H9 (cell line): Measurements from ENCODE around the gene KLHL21. TPM values are rescaled to one million over a fixed set of nuclear protein-coding genes. Genes with fewer than 3 reads are reported as not detected.
A peak's percentile ranks its signal among the peaks of the same experiment; 100 is the strongest.

Source experiments
- DNase-seq: peaks from one replicate; pipeline ENCODE4 v3.0.0-alpha.2; 2017
- H2AFZ ChIP-seq: one replicate; pipeline ENCODE4 v1.6.1; 2013; ENCODE audit warnings: mild to moderate bottlenecking, low read length, control low read depth, moderate library complexity
- H2AK5ac ChIP-seq: 2 replicates; pipeline ENCODE4 v1.6.1; 2013; ENCODE audit warnings: low read length, control low read depth, mixed read lengths; ENCODE audit not compliant: insufficient read length
- H2BK120ac ChIP-seq: one replicate; pipeline ENCODE4 v1.6.1; 2013; ENCODE audit warnings: low read depth, mild to moderate bottlenecking, low read length, control low read depth, inconsistent platforms; ENCODE audit not compliant: poor library complexity, severe bottlenecking
- H2BK12ac ChIP-seq: 2 replicates; pipeline ENCODE4 v1.6.1; 2013; ENCODE audit warnings: low read length, control low read depth, mixed read lengths, low read depth; ENCODE audit not compliant: insufficient read length
- H2BK15ac ChIP-seq: 2 replicates; pipeline ENCODE4 v1.6.1; 2013; ENCODE audit warnings: low read depth, low read length, control low read depth
- H2BK20ac ChIP-seq: one replicate; pipeline ENCODE4 v1.6.1; 2013; ENCODE audit warnings: low read depth, mild to moderate bottlenecking, low read length, control low read depth, inconsistent platforms; ENCODE audit not compliant: poor library complexity, severe bottlenecking
- H2BK5ac ChIP-seq: 2 replicates; pipeline ENCODE4 v1.6.1; 2013; ENCODE audit warnings: low read length, control low read depth, mixed read lengths; ENCODE audit not compliant: insufficient read length
- H3K14ac ChIP-seq: 2 replicates; pipeline ENCODE4 v1.6.1; 2013; ENCODE audit warnings: low read length, control low read depth; ENCODE audit not compliant: insufficient read depth
- H3K18ac ChIP-seq: 2 replicates; pipeline ENCODE4 v1.6.1; 2013; ENCODE audit warnings: low read depth, mild to moderate bottlenecking, mixed read lengths, low read length, control low read depth; ENCODE audit not compliant: insufficient read length
- H3K23ac ChIP-seq: 2 replicates; pipeline ENCODE4 v1.6.1; 2013; ENCODE audit warnings: low read length, control low read depth, mixed read lengths, low read depth; ENCODE audit not compliant: insufficient read length
- H3K23me2 ChIP-seq: 2 replicates; pipeline ENCODE4 v1.6.1; 2013; ENCODE audit warnings: low read depth, mild to moderate bottlenecking, mixed read lengths, low read length, control low read depth; ENCODE audit not compliant: insufficient read length, poor library complexity, severe bottlenecking
- H3K27ac ChIP-seq: 2 replicates; pipeline ENCODE4 v1.5.1; 2013; ENCODE audit warnings: low read length, control low read depth, mixed read lengths, low read depth; ENCODE audit not compliant: insufficient read length
- H3K27me3 ChIP-seq: 2 replicates; pipeline ENCODE4 v1.6.1; 2013; ENCODE audit warnings: low read length, control low read depth, inconsistent platforms; ENCODE audit not compliant: insufficient read depth
- H3K4ac ChIP-seq: 2 replicates; pipeline ENCODE4 v1.6.1; 2013; ENCODE audit warnings: low read depth, mild to moderate bottlenecking, control low read depth, inconsistent platforms, low read length, moderate library complexity
- H3K4me1 ChIP-seq: 2 replicates; pipeline ENCODE4 v1.6.1; 2013; ENCODE audit warnings: low read length, control low read depth, inconsistent platforms; ENCODE audit not compliant: insufficient read depth
- H3K4me2 ChIP-seq: 2 replicates; pipeline ENCODE4 v1.6.1; 2013; ENCODE audit warnings: low read length, control low read depth, mixed read lengths; ENCODE audit not compliant: insufficient read length, insufficient read depth
- H3K56ac ChIP-seq: 2 replicates; pipeline ENCODE4 v1.6.1; 2013; ENCODE audit warnings: low read depth, mild to moderate bottlenecking, mixed read lengths, low read length, control low read depth; ENCODE audit not compliant: insufficient read length
- H3K79me1 ChIP-seq: 2 replicates; pipeline ENCODE4 v1.6.1; 2013; ENCODE audit warnings: low read depth, mild to moderate bottlenecking, moderate library complexity, low read length, control low read depth, inconsistent platforms; ENCODE audit not compliant: insufficient read depth, poor library complexity, severe bottlenecking
- H3K79me2 ChIP-seq: 2 replicates; pipeline ENCODE4 v1.6.1; 2013; ENCODE audit warnings: low read length, control low read depth, inconsistent platforms; ENCODE audit not compliant: insufficient read depth
- H3K9ac ChIP-seq: 2 replicates; pipeline ENCODE4 v1.6.1; 2013; ENCODE audit warnings: low read length, control low read depth, mixed read lengths; ENCODE audit not compliant: insufficient read length; ENCODE audit errors: extremely low read depth
- H3K9me3 ChIP-seq: one replicate; pipeline ENCODE4 v1.6.1; 2013; ENCODE audit warnings: low read depth, low read length, inconsistent platforms; ENCODE audit not compliant: control insufficient read depth
- H3T11ph ChIP-seq: one replicate; pipeline ENCODE4 v1.6.1; 2013; ENCODE audit warnings: mild to moderate bottlenecking, low read length, control low read depth, inconsistent platforms
- H4K20me1 ChIP-seq: one replicate; pipeline ENCODE4 v1.6.1; 2013; ENCODE audit not compliant: control insufficient read depth, insufficient read length, insufficient read depth
- H4K5ac ChIP-seq: 2 replicates; pipeline ENCODE4 v1.6.1; 2013; ENCODE audit warnings: low read depth, mild to moderate bottlenecking, mixed read lengths, low read length, control low read depth; ENCODE audit not compliant: insufficient read length
- H4K8ac ChIP-seq: replicated peaks from 2 replicates; pipeline ENCODE4 v1.6.1; 2013; ENCODE audit warnings: low read length, control low read depth, mixed read lengths, low read depth; ENCODE audit not compliant: insufficient read length
- H4K91ac ChIP-seq: 2 replicates; pipeline ENCODE4 v1.6.1; 2013; ENCODE audit warnings: low read depth, mild to moderate bottlenecking, moderate library complexity, mixed read lengths, low read length, control low read depth; ENCODE audit not compliant: insufficient read length
- H3K27ac Mint-ChIP-seq, 3 experiments: 2 replicates in 2 of 3; 3 replicates in 1 of 3; pipeline ENCODE4 v1.8.0; 2020 to 2021; ENCODE audit warnings: mixed read lengths in 3 of 3, mild to moderate bottlenecking in 1 of 3, moderate library complexity in 1 of 3
- H3K27me3 Mint-ChIP-seq: 2 replicates; pipeline ENCODE4 v1.8.0; 2021; ENCODE audit warnings: low read depth, mild to moderate bottlenecking, moderate library complexity, mixed read lengths
- H3K36me3 Mint-ChIP-seq, 3 experiments: 2 replicates in 2 of 3; 3 replicates in 1 of 3; pipeline ENCODE4 v1.8.0; 2020 to 2021; ENCODE audit warnings: low read depth in 3 of 3, mixed read lengths in 3 of 3; ENCODE audit not compliant: insufficient read depth in 1 of 3
- H3K4me1 Mint-ChIP-seq, 2 experiments: 2 replicates each; pipeline ENCODE4 v1.8.0; 2020; ENCODE audit warnings: mixed read lengths in 2 of 2
- H3K4me3 Mint-ChIP-seq, 2 experiments: 2 replicates in 1 of 2; 3 replicates in 1 of 2; pipeline ENCODE4 v1.8.0; 2020 to 2021; ENCODE audit warnings: mild to moderate bottlenecking in 2 of 2, mixed read lengths in 2 of 2, moderate library complexity in 1 of 2
- H3K9me3 Mint-ChIP-seq, 2 experiments: 2 replicates in 1 of 2; 3 replicates in 1 of 2; pipeline ENCODE4 v1.8.0; 2020; ENCODE audit warnings: mild to moderate bottlenecking in 2 of 2, mixed read lengths in 2 of 2, moderate library complexity in 1 of 2
- WGBS: extraction: QIAGEN DNeasy Blood & Tissue Kit; methylation state at CpG from one replicate; pipeline ENCODE4 v1.1.7; 2013; ENCODE audit warnings: missing lambda C conversion rate, low lambda C conversion rate, mixed read lengths; ENCODE audit not compliant: insufficient read length; ENCODE audit errors: extremely low coverage; 5-methylcytosine and 5-hydroxymethylcytosine counted together
- total RNA-seq: library from RNA; stranded (reverse); gene quantifications from 2 replicates; pipeline ENCODE4 v1.2.1, GENCODE V29; 2021
- TF ChIP-seq, protein P1 (sequence below): fragments of 200-600 bp; sonication (generic); conservative IDR thresholded peaks from 3 replicates; pipeline ENCODE4 v1.8.0; 2021; ENCODE audit warnings: antibody characterized with exemption, mild to moderate bottlenecking

The KLHL21 gene
- total RNA-seq, 1 experiment from 2014 or later, result 31.9 TPM

DNA sequence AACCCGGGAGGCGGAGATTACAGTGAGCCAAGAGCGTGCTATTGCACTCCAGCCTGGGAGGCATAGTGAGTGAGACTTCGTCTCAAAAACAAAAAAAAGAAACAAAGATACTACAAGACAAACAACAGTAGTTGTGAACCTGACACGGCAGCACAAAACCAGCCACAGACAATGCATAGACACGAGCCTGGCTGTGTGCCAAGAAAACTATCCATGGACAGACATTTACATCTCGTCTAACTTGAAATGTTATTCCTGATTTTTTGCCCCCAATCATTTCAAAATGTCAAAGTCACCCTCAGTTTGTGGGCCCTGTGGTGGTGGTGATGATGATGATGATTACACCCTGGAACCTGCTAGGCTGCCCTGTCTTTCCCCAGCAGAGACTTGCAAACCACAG lies 6.3 kb downstream of the KLHL21 start:
- H3K27ac ChIP-seq, result no peak overlapping the region
- no peaks in the 10 kb centered on the region for H3K9me3 ChIP-seq
- no peak overlapping the region for H3K18ac ChIP-seq
- no peak overlapping the region for H2BK15ac ChIP-seq
- H3K56ac ChIP-seq, result no peak overlapping the region
- no peak overlapping the region for H2BK20ac ChIP-seq
- no peaks in the 10 kb centered on the region for H3K27me3 Mint-ChIP-seq
- no peaks in the 10 kb centered on the region for H3K9me3 Mint-ChIP-seq
- H2AFZ ChIP-seq, result no peak overlapping the region
- H3K4me2 ChIP-seq, result no peak overlapping the region
- H3K4me3 Mint-ChIP-seq, result no peak overlapping the region
- no peak overlapping the region for H2BK12ac ChIP-seq
- no peak for DNase-seq
- no peak overlapping the region for H2BK5ac ChIP-seq
- no peak overlapping the region for H4K8ac ChIP-seq
- H3K27ac Mint-ChIP-seq, result peak overlapping the region in 1 of 3 experiments; percentile 72; a peak in 2 of 7 replicates
- H3K4me1 Mint-ChIP-seq, result peaks cover 16 to 18% of the 10 kb centered on the region in 2 experiments
- peaks cover 2% of the 10 kb centered on the region for H4K20me1 ChIP-seq
- no peak overlapping the region for H3K4ac ChIP-seq
- no peaks in the 10 kb centered on the region for H3K79me1 ChIP-seq
- H3K27me3 ChIP-seq, result no peaks in the 10 kb centered on the region
- no peak overlapping the region for H4K5ac ChIP-seq
- H3K9ac ChIP-seq, result no peak overlapping the region
- no peak overlapping the region for H3T11ph ChIP-seq
- H2AK5ac ChIP-seq, result no peak overlapping the region
- no peaks in the 10 kb centered on the region for H3K4me1 ChIP-seq
- no peak overlapping the region for H3K14ac ChIP-seq
- peaks cover 13% of the 10 kb centered on the region; the same call in 1 of the 2 replicates for H3K79me2 ChIP-seq
- peaks cover 7% of the 10 kb centered on the region for H3K23me2 ChIP-seq
- H4K91ac ChIP-seq, result no peak overlapping the region
- WGBS, result no CpG with 5 or more reads among the region's 7 CpGs
- TF ChIP-seq, protein P1, sequence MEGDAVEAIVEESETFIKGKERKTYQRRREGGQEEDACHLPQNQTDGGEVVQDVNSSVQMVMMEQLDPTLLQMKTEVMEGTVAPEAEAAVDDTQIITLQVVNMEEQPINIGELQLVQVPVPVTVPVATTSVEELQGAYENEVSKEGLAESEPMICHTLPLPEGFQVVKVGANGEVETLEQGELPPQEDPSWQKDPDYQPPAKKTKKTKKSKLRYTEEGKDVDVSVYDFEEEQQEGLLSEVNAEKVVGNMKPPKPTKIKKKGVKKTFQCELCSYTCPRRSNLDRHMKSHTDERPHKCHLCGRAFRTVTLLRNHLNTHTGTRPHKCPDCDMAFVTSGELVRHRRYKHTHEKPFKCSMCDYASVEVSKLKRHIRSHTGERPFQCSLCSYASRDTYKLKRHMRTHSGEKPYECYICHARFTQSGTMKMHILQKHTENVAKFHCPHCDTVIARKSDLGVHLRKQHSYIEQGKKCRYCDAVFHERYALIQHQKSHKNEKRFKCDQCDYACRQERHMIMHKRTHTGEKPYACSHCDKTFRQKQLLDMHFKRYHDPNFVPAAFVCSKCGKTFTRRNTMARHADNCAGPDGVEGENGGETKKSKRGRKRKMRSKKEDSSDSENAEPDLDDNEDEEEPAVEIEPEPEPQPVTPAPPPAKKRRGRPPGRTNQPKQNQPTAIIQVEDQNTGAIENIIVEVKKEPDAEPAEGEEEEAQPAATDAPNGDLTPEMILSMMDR, result no peak
- H3K23ac ChIP-seq, result no peak overlapping the region
- peaks cover 23 to 73% (median 52%) of the 10 kb centered on the region in 3 experiments for H3K36me3 Mint-ChIP-seq
- H2BK120ac ChIP-seq, result no peak overlapping the region
